ENCODE data around the gene LTB.
"Not testable (repeated sequence)": the region's sequence is repeated elsewhere in the genome, so short reads cannot be mapped to it uniquely, and the experiment has no call there.

LTB gene

DNA sequence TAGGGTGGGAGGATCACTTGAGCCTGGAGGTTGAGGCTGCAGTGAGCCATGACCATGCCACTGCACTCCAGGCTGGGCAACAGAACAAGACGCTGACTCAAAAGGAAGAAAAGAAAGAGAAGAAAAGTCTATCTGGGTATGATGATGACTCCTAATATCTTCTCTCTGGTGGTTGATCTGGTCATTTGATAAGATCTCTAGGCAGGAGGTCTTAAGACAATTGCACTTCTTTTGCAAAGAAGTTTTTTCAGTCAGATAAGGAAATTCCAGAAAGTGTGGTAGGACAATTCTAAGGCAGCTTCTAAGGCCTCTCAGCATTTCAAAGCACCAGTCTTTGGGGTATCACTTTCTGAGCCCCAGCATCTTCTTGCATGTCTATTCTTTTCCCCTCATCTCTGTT, 25.1 kb upstream of the LTB start:
- peak; percentile 32 for DNase-seq

- DNase-seq = peak; percentile 79
These were observed 14.8 kb upstream of the LTB start for GRCh38 chr6:31597006-31597405.

DNA sequence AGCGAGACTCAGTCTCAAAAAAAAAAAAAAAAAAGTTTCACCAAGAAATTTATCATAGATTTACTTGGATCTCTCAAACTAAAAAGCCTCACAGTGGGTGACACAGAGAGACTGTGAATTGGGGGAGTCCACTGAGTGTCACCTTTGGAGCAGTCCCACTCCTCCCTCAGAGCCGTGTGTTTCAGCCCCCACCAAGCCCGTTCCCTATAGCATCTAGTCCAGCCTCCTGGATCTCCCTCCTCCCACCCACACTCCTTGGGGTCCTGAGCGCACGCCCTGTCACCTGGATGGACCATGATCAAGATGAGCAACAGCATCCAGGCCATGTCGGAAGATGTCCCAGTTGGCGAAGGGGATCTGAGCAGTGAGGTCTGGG, 10.2 kb upstream of the LTB start:
- no peak for DNase-seq

DNA sequence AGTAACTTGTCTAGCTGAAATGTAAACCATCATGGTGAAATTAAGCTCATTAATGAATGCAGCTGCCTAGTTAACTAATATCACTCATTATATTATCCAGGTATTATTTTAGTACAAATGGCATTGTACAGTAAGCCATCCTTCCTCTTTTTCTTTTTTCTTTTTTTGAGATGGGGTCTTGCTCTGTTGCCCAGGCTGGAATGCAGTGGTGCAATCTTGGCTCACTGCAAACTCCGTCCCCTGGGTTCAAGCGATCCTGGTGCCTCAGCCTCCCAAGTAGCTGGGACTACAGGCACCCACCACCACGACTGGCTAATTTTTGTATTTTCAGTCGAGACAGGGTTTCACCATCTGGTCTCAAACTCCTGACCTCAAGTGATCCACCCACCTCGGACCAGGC, 8.5 kb upstream of the LTB start:
- DNase-seq = not testable (repeated sequence)

DNA sequence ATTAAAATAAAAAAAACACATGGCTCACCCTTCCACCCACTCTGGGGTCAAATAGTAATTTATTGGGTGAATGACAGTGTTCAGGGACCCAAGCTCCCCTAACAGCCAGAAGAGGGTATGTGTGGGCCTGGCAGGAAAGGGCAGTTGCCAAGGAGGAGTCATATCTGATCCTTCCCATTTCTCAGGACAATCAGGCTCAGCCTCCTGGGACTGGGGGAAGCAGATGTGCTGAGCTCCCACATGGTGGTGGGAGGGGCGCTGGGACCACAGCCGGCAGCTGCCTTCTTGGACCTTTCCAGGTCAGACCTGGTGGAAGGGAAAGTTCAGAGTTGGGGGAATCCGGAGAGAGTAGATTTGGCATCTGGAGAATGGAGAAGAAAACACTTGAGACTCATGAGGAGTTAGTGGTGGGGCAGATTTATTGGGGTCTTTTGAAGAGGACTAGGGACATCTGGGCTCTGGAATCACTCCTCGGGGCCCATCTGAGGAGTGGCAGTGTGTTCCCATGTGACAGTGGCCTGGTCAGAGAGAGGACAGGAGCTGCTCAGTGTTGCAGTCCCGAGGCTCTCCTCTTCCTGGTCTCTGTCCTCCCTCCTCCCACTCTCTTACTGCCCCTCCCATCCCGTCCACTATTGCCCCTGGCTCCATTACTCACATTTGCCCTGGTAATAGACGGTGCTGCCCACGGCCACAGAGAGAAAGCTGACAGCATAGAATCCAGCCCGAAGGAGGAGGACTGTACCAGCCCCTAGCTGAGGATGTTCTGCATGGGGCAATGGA, 6.8 kb upstream of the LTB start:
- DNase-seq = no peak

GRCh38 chr6:31587791-31588777, 5.9 kb upstream of the LTB start:
- no peak for DNase-seq

DNA sequence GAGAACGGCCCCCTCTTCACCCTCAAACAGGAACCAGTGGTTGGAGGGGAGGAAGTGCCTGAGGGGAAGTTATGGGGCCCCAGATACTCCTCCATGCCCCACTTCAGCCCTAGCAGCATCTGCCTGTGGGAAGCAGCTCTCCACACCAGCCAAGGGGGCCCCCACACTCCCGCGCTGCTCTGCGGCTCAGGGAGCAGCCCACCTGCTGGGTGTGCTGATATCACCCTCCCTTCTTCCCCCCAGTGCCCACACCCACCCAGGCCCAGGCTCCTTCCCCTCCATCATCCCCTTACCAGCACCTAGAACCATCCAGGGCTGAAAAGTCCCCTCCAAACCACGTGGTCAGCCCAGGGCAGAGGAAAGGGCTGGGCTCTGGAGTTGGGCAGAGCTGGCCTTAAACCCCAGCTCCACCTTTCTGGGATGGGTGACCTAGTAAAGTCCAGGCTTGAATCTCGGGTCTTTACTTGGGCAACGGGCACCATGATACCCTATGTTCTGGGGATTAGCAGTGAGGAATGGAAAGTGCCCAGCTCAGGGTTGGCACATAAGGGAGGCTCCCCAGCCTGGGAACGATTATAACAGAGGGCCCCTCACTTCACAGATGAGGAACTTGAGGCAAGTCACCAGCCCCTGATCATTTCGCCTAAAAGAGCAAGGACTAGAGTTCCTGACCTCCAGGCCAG, 4.5 kb upstream of the LTB start:
- DNase-seq = peak; percentile 53

- no peak for DNase-seq
These were observed 3.8 kb upstream of the LTB start, which contains the start of gene LST1 for GRCh38 chr6:31586008-31586407. LST1 (plus strand) TSS chr6:31586277; CDS start chr6:31587300, 1,023 bp downstream.

GRCh38 chr6:31585491-31585890, 3.3 kb upstream of the LTB start:
- DNase-seq = peak; percentile 81

GRCh38 chr6:31581434-31582229, 592 bp downstream of the LTB start:
- DNase-seq = no peak

GRCh38 chr6:31580807-31581433, 1.3 kb downstream of the LTB start:
- peak; percentile 94 for DNase-seq

DNA sequence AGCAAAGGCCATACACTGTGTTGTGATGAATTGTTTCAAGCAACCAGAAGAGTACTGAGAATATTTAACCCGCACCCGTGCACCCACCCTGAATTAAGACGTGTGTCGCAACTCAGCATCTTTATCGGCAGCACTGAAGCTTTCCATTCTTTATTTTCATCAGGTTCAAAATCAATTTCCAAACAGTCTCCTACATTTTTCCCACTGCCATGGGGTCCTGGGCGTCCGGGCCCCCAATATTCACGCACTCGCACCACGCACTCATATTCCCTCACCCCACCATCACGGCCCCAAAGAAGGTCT, 1.8 kb downstream of the LTB start:
- DNase-seq = no peak

GRCh38 chr6:31579546-31580437, 2.4 kb downstream of the LTB start:
- DNase-seq = no peak

GRCh38 chr6:31579119-31579505, 3.1 kb downstream of the LTB start:
- DNase-seq = no peak

DNA sequence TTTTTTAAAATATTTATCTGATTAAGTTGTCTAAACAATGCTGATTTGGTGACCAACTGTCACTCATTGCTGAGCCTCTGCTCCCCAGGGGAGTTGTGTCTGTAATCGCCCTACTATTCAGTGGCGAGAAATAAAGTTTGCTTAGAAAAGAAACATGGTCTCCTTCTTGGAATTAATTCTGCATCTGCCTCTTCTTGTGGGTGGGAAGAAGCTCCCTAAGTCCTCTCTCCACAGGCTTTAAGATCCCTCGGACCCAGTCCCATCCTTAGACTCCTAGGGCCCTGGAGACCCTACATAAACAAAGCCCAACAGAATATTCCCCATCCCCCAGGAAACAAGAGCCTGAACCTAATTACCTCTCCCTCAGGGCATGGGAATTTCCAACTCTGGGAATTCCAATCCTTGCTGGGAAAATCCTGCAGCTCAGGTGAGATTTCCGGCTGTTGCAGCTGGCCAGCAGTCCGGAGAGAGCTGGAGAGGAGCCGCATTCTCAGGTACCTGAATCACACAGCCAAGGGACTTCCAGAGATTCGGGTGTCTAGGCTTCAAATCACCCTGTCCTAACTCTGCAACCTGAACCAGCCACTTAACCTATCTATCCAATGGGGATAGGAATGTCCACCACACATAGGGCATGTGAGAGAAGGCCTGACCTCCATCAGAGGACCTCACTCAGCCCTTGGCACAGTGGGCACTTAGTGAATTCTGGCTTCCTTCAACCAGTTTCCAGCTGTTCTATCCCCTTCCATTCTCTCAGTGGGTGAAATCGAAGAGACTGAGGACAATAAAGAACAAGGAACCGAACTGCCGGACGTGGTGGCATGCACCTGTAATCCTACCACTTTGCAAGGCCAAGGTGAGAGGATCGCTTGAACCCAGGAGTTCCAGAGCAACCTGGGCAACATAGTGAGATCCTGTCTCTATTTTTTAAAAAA, 3.8 kb downstream of the LTB start:
- no peak for DNase-seq

DNA sequence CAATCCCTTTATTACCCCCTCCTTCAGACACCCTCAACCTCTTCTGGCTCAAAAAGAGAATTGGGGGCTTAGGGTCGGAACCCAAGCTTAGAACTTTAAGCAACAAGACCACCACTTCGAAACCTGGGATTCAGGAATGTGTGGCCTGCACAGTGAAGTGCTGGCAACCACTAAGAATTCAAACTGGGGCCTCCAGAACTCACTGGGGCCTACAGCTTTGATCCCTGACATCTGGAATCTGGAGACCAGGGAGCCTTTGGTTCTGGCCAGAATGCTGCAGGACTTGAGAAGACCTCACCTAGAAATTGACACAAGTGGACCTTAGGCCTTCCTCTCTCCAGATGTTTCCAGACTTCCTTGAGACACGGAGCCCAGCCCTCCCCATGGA, 4.7 kb downstream of the LTB start:
- no peak for DNase-seq

- peak; percentile 82 for DNase-seq
These were observed 5.2 kb downstream of the LTB start for GRCh38 chr6:31576897-31577578.

GRCh38 chr6:31575952-31576685, 6.1 kb downstream of the LTB start:
- no peak for DNase-seq
